Eye (tissue), 1 donor: Measurements from ENCODE around the gene ATP5F1D.

ENCODE experiments used
- DNase-seq: peaks from one replicate; pipeline ENCODE4 v3.0.0-alpha.2; 2015

Gene ATP5F1D

GRCh38 chr19:1271528-1272422, 30.2 kb downstream of the ATP5F1D start:
- no peak for DNase-seq

- DNase-seq, result no peak
Measured at GRCh38 chr19:1272423-1273262, 31.1 kb downstream of the ATP5F1D start.

- no peak for DNase-seq
Measured at GRCh38 chr19:1273263-1274041, 31.9 kb downstream of the ATP5F1D start.

GRCh38 chr19:1274081-1274851, 32.7 kb downstream of the ATP5F1D start:
- DNase-seq, result no peak

- DNase-seq, result no peak
Measured at GRCh38 chr19:1274852-1275259, 33.3 kb downstream of the ATP5F1D start.

GRCh38 chr19:1275260-1275975, 33.9 kb downstream of the ATP5F1D start, which contains the start of gene FAM174C:
Gene FAM174C, plus strand, starts transcription at chr19:1275530. Its CDS starts 20 bp downstream, at chr19:1275550.
- DNase-seq, result peak; percentile 97

- DNase-seq, result no peak
Measured at GRCh38 chr19:1275976-1276627, 34.6 kb downstream of the ATP5F1D start.

- DNase-seq, result peak; percentile 15
Measured at GRCh38 chr19:1276628-1277022, 35.1 kb downstream of the ATP5F1D start.

GRCh38 chr19:1277061-1277460, 35.5 kb downstream of the ATP5F1D start:
- DNase-seq, result no peak

GRCh38 chr19:1278074-1278473, 36.5 kb downstream of the ATP5F1D start:
- no peak for DNase-seq

- no peak for DNase-seq
Measured at GRCh38 chr19:1278713-1279660, 37.4 kb downstream of the ATP5F1D start.

GRCh38 chr19:1279782-1280341, 38.3 kb downstream of the ATP5F1D start:
- DNase-seq, result peak; percentile 96

GRCh38 chr19:1280636-1281568, 39.4 kb downstream of the ATP5F1D start:
- no peak for DNase-seq

- DNase-seq, result no peak
Measured at GRCh38 chr19:1281569-1282287, 40.2 kb downstream of the ATP5F1D start.

GRCh38 chr19:1282588-1283206, 41.1 kb downstream of the ATP5F1D start:
- peak; percentile 34 for DNase-seq

- peak; percentile 44 for DNase-seq
Measured at GRCh38 chr19:1283207-1283916, 41.8 kb downstream of the ATP5F1D start.
